Astrocyte (in vitro differentiated cells and primary cell): ENCODE measurements around the gene ZHX3. TPM values are rescaled to one million over a fixed set of nuclear protein-coding genes. Genes with fewer than 3 reads are reported as not detected.

ENCODE experiments used
- DNase-seq: peaks from one replicate; pipeline ENCODE4 v3.0.0-alpha.2; 2010; ENCODE audit warnings: low read depth
- FAIRE-seq: peaks from 2 replicates; lab custom pipeline; 2011; peaks lifted over from hg19 to GRCh38; lab: Jason Lieb, UNC
- H2AFZ ChIP-seq: 2 replicates; pipeline ENCODE4 v1.6.0; 2012; ENCODE audit warnings: low read depth, low read length, inconsistent platforms
- H3K27ac ChIP-seq: 2 replicates; pipeline ENCODE4 v1.5.1; 2011; ENCODE audit warnings: low read depth, low read length, inconsistent platforms
- H3K27me3 ChIP-seq: 2 replicates; pipeline ENCODE4 v1.6.0; 2011; ENCODE audit warnings: low read length, inconsistent platforms; ENCODE audit not compliant: insufficient read depth
- H3K36me3 ChIP-seq: 2 replicates; pipeline ENCODE4 v1.5.1; 2011; ENCODE audit warnings: low read length, inconsistent platforms; ENCODE audit not compliant: insufficient read depth
- H3K4me1 ChIP-seq: 2 replicates; pipeline ENCODE4 v1.5.1; 2011; ENCODE audit warnings: low read length, inconsistent platforms; ENCODE audit not compliant: insufficient read depth
- H3K4me2 ChIP-seq: 2 replicates; pipeline ENCODE4 v1.6.0; 2012; ENCODE audit warnings: low read length, inconsistent platforms
- H3K4me3 ChIP-seq: 2 replicates; pipeline ENCODE4 v1.5.1; 2011; ENCODE audit warnings: low read depth, mild to moderate bottlenecking, low read length, inconsistent platforms; ENCODE audit not compliant: insufficient read depth
- H3K79me2 ChIP-seq: 2 replicates; pipeline ENCODE4 v1.6.0; 2012; ENCODE audit warnings: mild to moderate bottlenecking, low read length, inconsistent platforms; ENCODE audit not compliant: insufficient read depth
- H3K9ac ChIP-seq: 2 replicates; pipeline ENCODE4 v1.6.0; 2012; ENCODE audit warnings: mild to moderate bottlenecking, low read length, inconsistent platforms
- H3K9me3 ChIP-seq: 2 replicates; pipeline ENCODE4 v1.5.1; 2012; ENCODE audit warnings: low read depth, mild to moderate bottlenecking, low read length, inconsistent platforms; ENCODE audit not compliant: insufficient read depth
- H4K20me1 ChIP-seq: 2 replicates; pipeline ENCODE4 v1.6.0; 2012; ENCODE audit warnings: low read length, inconsistent platforms; ENCODE audit not compliant: insufficient read depth
- H3K27ac Mint-ChIP-seq: one replicate; pipeline ENCODE4 v1.8.0; 2021; ENCODE audit warnings: mild to moderate bottlenecking, mixed read lengths; ENCODE audit not compliant: unreplicated experiment
- H3K27me3 Mint-ChIP-seq: one replicate; pipeline ENCODE4 v1.8.0; 2021; ENCODE audit warnings: low read depth, mixed read lengths; ENCODE audit not compliant: unreplicated experiment
- H3K36me3 Mint-ChIP-seq: one replicate; pipeline ENCODE4 v1.8.0; 2021; ENCODE audit warnings: low read depth, mixed read lengths; ENCODE audit not compliant: unreplicated experiment
- H3K4me1 Mint-ChIP-seq: one replicate; pipeline ENCODE4 v1.8.0; 2021; ENCODE audit warnings: low read depth, mixed read lengths; ENCODE audit not compliant: unreplicated experiment
- H3K4me3 Mint-ChIP-seq: one replicate; pipeline ENCODE4 v1.8.0; 2021; ENCODE audit warnings: mild to moderate bottlenecking, moderate library complexity, mixed read lengths; ENCODE audit not compliant: unreplicated experiment
- H3K9me3 Mint-ChIP-seq: one replicate; pipeline ENCODE4 v1.8.0; 2021; ENCODE audit warnings: mild to moderate bottlenecking, mixed read lengths; ENCODE audit not compliant: unreplicated experiment
- EZH2 ChIP-seq: IDR thresholded peaks from 2 replicates; pipeline ENCODE4 v1.6.1; 2012; ENCODE audit warnings: mild to moderate bottlenecking, low read length, inconsistent platforms; ENCODE audit not compliant: insufficient read depth
- total RNA-seq: library from RNA; stranded (reverse); gene quantifications from 2 replicates; pipeline ENCODE4 v1.2.1, GENCODE V29; 2021
- TF ChIP-seq, protein P1 (sequence below): IDR thresholded peaks from 2 replicates; pipeline ENCODE4 v1.5.1; 2011; ENCODE audit warnings: low read depth, mild to moderate bottlenecking, inconsistent platforms, low read length, moderate library complexity; ENCODE audit not compliant: insufficient read depth

The ZHX3 gene
- total RNA-seq, 1 donor from 2014 or later, result 41.6 TPM

- no peaks in the 10 kb centered on the region for H3K27me3 ChIP-seq
- H3K79me2 ChIP-seq, result peaks cover 13% of the 10 kb centered on the region
- H3K36me3 Mint-ChIP-seq, result no peaks in the 10 kb centered on the region
- DNase-seq (no peak), FAIRE-seq (no peak)
- H3K4me2 ChIP-seq, result no peak overlapping the region
- H3K27ac ChIP-seq, result no peak overlapping the region
- H3K4me3 Mint-ChIP-seq, result no peak overlapping the region
- no peaks in the 10 kb centered on the region for H3K9me3 ChIP-seq
- H3K4me1 ChIP-seq, result no peaks in the 10 kb centered on the region
- H2AFZ ChIP-seq, result no peak overlapping the region
- no peaks in the 10 kb centered on the region for H3K9me3 Mint-ChIP-seq
- H3K9ac ChIP-seq, result no peak overlapping the region
- peaks cover 18% of the 10 kb centered on the region for H4K20me1 ChIP-seq
- no peak for TF ChIP-seq EZH2
- TF ChIP-seq, protein P1, sequence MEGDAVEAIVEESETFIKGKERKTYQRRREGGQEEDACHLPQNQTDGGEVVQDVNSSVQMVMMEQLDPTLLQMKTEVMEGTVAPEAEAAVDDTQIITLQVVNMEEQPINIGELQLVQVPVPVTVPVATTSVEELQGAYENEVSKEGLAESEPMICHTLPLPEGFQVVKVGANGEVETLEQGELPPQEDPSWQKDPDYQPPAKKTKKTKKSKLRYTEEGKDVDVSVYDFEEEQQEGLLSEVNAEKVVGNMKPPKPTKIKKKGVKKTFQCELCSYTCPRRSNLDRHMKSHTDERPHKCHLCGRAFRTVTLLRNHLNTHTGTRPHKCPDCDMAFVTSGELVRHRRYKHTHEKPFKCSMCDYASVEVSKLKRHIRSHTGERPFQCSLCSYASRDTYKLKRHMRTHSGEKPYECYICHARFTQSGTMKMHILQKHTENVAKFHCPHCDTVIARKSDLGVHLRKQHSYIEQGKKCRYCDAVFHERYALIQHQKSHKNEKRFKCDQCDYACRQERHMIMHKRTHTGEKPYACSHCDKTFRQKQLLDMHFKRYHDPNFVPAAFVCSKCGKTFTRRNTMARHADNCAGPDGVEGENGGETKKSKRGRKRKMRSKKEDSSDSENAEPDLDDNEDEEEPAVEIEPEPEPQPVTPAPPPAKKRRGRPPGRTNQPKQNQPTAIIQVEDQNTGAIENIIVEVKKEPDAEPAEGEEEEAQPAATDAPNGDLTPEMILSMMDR, result no peak
- H3K4me3 ChIP-seq, result no peak overlapping the region
- no peaks in the 10 kb centered on the region for H3K36me3 ChIP-seq
- no peaks in the 10 kb centered on the region for H3K4me1 Mint-ChIP-seq
- H3K27me3 Mint-ChIP-seq, result no peaks in the 10 kb centered on the region
- H3K27ac Mint-ChIP-seq, result no peak overlapping the region
These were observed 58.2 kb downstream of the ZHX3 start for GRCh38 chr20:41259309-41259708.

DNA sequence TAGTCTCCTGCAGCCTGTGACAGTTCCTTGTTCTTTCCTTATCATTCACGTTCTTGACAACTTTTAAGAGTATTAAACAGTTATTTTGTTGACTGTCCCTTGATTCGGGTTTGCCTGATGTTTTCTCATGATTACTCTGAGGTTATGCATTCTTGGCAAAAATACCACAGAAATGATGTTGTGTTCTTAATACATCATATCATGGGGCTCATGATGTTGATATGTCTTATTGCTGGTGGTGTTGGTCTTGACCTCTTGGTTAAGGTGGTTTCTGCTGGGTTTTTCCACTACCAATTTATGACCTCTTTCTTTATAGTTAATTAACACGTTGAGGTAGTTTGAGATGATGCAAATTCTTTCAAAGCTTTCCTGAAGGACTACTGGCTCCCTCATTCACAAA, 59.1 kb downstream of the ZHX3 start:
- Histone ChIP-seq H3K4me3 (no peak overlapping the region), H2AFZ (no peak overlapping the region), H3K27ac (no peak overlapping the region), H3K9me3 (no peaks in the 10 kb centered on the region), H4K20me1 (peaks cover 18% of the 10 kb centered on the region), H3K79me2 (peaks cover 13% of the 10 kb centered on the region), H3K9ac (no peak overlapping the region), H3K27me3 (no peaks in the 10 kb centered on the region), H3K4me1 (no peaks in the 10 kb centered on the region), H3K4me2 (no peak overlapping the region), H3K36me3 (no peaks in the 10 kb centered on the region)
- Mint-ChIP-seq H3K27ac (no peak overlapping the region), H3K27me3 (no peaks in the 10 kb centered on the region), H3K4me1 (no peaks in the 10 kb centered on the region), H3K4me3 (no peak overlapping the region), H3K36me3 (no peaks in the 10 kb centered on the region), H3K9me3 (no peaks in the 10 kb centered on the region)
- FAIRE-seq (no peak), DNase-seq (no peak)
- no peak for TF ChIP-seq EZH2
- TF ChIP-seq, protein P1, result no peak

- Histone ChIP-seq H3K4me1 (no peaks in the 10 kb centered on the region), H3K9ac (no peak overlapping the region), H2AFZ (no peak overlapping the region), H4K20me1 (peaks cover 7% of the 10 kb centered on the region), H3K27ac (no peak overlapping the region), H3K4me3 (no peak overlapping the region), H3K27me3 (no peaks in the 10 kb centered on the region), H3K4me2 (no peak overlapping the region), H3K9me3 (no peaks in the 10 kb centered on the region), H3K79me2 (peaks cover 11% of the 10 kb centered on the region), H3K36me3 (no peaks in the 10 kb centered on the region)
- Mint-ChIP-seq H3K4me3 (no peak overlapping the region), H3K27me3 (no peaks in the 10 kb centered on the region), H3K4me1 (no peaks in the 10 kb centered on the region), H3K36me3 (peaks cover 2% of the 10 kb centered on the region), H3K27ac (no peak overlapping the region), H3K9me3 (no peaks in the 10 kb centered on the region)
- DNase-seq (no peak), FAIRE-seq (no peak)
- TF ChIP-seq, protein P1, result no peak
- no peak for TF ChIP-seq EZH2
These were observed 61.0 kb downstream of the ZHX3 start for GRCh38 chr20:41256516-41256915.
